Mucosa of rectum (tissue), 2 donors: ENCODE results near the gene RIPOR3.

ENCODE experiments used
- H3K27ac ChIP-seq, 2 donors: one replicate each; pipeline ENCODE4 v1.7.0; 2013; ENCODE audit warnings: inconsistent platforms in 2 of 2, low read depth in 2 of 2, low read length in 2 of 2
- H3K27me3 ChIP-seq, 2 donors: one replicate each; pipeline ENCODE4 v1.7.0; 2013; ENCODE audit warnings: low read length in 2 of 2; ENCODE audit not compliant: control insufficient read depth in 2 of 2, insufficient read depth in 2 of 2
- H3K36me3 ChIP-seq, 2 donors: one replicate each; pipeline ENCODE4 v1.7.0; 2013; ENCODE audit warnings: low read length in 2 of 2; ENCODE audit not compliant: control insufficient read depth in 2 of 2, insufficient read depth in 2 of 2
- H3K4me1 ChIP-seq, 2 donors: one replicate each; pipeline ENCODE4 v1.7.0; 2013; ENCODE audit warnings: low read length in 2 of 2, mild to moderate bottlenecking in 1 of 2; ENCODE audit not compliant: control insufficient read depth in 2 of 2, insufficient read depth in 2 of 2
- H3K4me3 ChIP-seq, 2 donors: one replicate each; pipeline ENCODE4 v1.7.0; 2013; ENCODE audit warnings: low read length in 2 of 2
- H3K9ac ChIP-seq, 2 donors: one replicate each; pipeline ENCODE4 v1.7.0; 2013; ENCODE audit warnings: low read length in 2 of 2, low read depth in 1 of 2, mild to moderate bottlenecking in 1 of 2
- H3K9me3 ChIP-seq, 2 donors: one replicate each; pipeline ENCODE4 v1.7.0; 2013; ENCODE audit warnings: low read length in 2 of 2; ENCODE audit not compliant: control insufficient read depth in 2 of 2
- donor health status: healthy.
- donor health status: Normal muscosa, but diverticular disease.

Gene RIPOR3

DNA sequence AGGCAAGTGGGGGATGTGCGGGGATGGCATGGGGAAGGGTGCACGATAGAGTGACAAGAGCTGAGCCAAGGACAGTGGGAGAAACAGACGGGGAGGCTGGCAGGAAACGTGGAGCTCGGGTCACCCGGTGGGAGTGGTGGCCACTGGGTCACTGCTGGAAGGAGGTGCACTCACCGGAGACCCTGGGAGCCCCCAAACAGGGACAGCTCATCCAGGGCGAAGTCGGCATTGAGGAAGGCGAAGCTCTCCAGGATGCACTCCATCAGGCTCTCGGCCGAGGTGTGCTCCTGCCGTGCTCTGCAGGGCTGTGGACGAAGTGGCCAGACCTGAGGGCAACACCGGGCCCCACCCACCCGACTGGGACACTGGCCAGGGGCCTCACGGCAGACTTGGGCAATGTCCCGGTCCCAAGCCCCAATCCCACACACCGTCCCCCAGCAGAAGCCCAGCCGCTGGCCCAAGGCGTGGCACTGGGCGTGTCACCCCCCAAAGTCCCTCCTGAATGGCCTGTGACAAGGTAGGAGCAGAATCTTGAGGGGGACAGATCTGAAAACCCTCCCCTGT lies 93.9 kb downstream of the RIPOR3 start:
- Histone ChIP-seq H3K4me1 (no peaks in the 10 kb centered on the region), H3K9me3 (no peaks in the 10 kb centered on the region), H3K4me3 (no peak overlapping the region), H3K27me3 (peaks cover 6 to 13% of the 10 kb centered on the region in 2 donors), H3K36me3 (no peaks in the 10 kb centered on the region), H3K9ac (no peak overlapping the region), H3K27ac (no peak overlapping the region)

GRCh38 chr20:50596694-50597021 lies 94.7 kb downstream of the RIPOR3 start:
- Histone ChIP-seq H3K4me3 (no peak overlapping the region), H3K4me1 (no peaks in the 10 kb centered on the region), H3K9me3 (no peaks in the 10 kb centered on the region), H3K36me3 (peaks cover 0 to 3% of the 10 kb centered on the region in 2 donors), H3K27me3 (peaks cover 6 to 11% of the 10 kb centered on the region in 2 donors), H3K9ac (no peak overlapping the region), H3K27ac (no peak overlapping the region)

- H3K27ac ChIP-seq: no peak overlapping the region
- no peaks in the 10 kb centered on the region for H3K9me3 ChIP-seq
- H3K4me3 ChIP-seq: no peak overlapping the region
- peaks cover 6 to 9% of the 10 kb centered on the region in 2 donors for H3K27me3 ChIP-seq
- H3K4me1 ChIP-seq: no peaks in the 10 kb centered on the region
- no peak overlapping the region for H3K9ac ChIP-seq
- peaks cover 0 to 3% of the 10 kb centered on the region in 2 donors for H3K36me3 ChIP-seq
Observed at GRCh38 chr20:50595988-50596693, 95.2 kb downstream of the RIPOR3 start.

- Histone ChIP-seq H3K4me3 (no peak overlapping the region), H3K4me1 (no peaks in the 10 kb centered on the region), H3K9ac (no peak overlapping the region), H3K27ac (no peak overlapping the region), H3K27me3 (peaks cover 6 to 9% of the 10 kb centered on the region in 2 donors), H3K36me3 (peaks cover 0 to 3% of the 10 kb centered on the region in 2 donors), H3K9me3 (no peaks in the 10 kb centered on the region)
Observed at GRCh38 chr20:50595433-50595895, 95.9 kb downstream of the RIPOR3 start.

GRCh38 chr20:50594591-50595432 lies 96.5 kb downstream of the RIPOR3 start:
- H3K27me3 ChIP-seq: peaks cover 6 to 9% of the 10 kb centered on the region in 2 donors
- H3K27ac ChIP-seq: no peak overlapping the region
- no peaks in the 10 kb centered on the region for H3K9me3 ChIP-seq
- no peak overlapping the region for H3K4me3 ChIP-seq
- H3K4me1 ChIP-seq: no peaks in the 10 kb centered on the region
- H3K9ac ChIP-seq: no peak overlapping the region
- H3K36me3 ChIP-seq: peaks cover 0 to 4% of the 10 kb centered on the region in 2 donors

DNA sequence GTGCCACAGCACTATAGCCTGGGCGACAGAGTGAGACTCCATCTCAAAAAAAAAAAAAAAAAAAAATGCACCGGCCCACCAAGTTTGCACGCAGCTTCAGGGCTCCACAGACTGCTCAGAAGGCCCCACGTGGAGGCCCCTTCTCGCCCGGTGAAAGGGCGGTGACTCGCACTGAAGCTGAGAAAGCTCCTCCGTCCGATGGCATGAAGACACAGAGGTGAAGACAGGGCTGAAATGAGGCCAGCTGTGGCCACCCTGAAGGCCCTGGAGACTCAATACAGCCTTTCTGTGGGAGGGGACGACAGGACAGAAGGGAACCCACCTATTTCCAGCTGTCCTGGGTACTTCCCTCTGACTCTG lies 97.1 kb downstream of the RIPOR3 start:
- H3K9me3 ChIP-seq: no peaks in the 10 kb centered on the region
- no peak overlapping the region for H3K9ac ChIP-seq
- H3K27me3 ChIP-seq: peaks cover 6 to 9% of the 10 kb centered on the region in 2 donors
- no peaks in the 10 kb centered on the region for H3K4me1 ChIP-seq
- H3K4me3 ChIP-seq: no peak overlapping the region
- H3K27ac ChIP-seq: no peak overlapping the region
- H3K36me3 ChIP-seq: peaks cover 4 to 8% of the 10 kb centered on the region in 2 donors

GRCh38 chr20:50593005-50593335 lies 98.4 kb downstream of the RIPOR3 start:
- Histone ChIP-seq H3K27ac (no peak overlapping the region), H3K4me3 (no peak overlapping the region), H3K36me3 (peaks cover 4 to 13% of the 10 kb centered on the region in 2 donors), H3K9ac (no peak overlapping the region), H3K4me1 (no peaks in the 10 kb centered on the region), H3K27me3 (peaks cover 6 to 9% of the 10 kb centered on the region in 2 donors), H3K9me3 (no peaks in the 10 kb centered on the region)

DNA sequence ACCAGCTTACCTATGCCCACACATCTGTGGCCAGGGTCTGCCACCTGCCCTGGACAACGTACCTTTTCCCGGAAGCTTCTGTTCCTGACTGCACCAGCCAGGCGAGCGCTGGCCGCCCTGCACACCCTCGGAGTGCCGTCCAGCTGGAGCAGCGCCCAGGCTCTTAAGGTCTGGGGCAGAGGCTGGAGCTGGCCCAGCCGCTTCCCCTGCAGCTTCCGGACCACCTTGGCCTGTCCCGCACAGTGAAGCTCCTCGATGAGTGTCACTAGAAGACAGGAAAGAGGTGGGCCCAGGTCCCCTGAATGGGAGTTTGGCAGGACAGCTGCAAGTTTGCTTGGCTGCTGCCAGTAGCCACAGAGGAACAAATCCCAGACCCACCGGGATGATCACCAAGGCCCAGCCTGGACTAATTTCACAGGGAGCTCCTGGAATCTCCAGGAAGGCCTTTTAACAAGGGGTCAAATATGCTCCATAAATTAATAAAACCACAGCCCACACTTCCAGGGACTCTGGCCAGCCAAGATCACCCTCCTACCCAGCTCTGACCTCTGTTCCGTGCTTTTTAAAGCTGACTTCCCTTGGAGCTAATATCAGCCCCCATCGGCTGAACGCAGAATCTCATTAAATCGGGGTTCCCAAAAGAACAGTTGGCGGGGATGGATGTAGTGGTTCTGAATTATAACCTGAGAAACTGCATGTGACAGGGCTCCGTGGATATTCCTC lies 98.9 kb downstream of the RIPOR3 start:
- Histone ChIP-seq H3K4me3 (no peak overlapping the region), H3K27ac (no peak overlapping the region), H3K4me1 (no peaks in the 10 kb centered on the region), H3K9me3 (no peaks in the 10 kb centered on the region), H3K27me3 (peaks cover 6 to 7% of the 10 kb centered on the region in 2 donors), H3K9ac (no peak overlapping the region), H3K36me3 (peaks cover 5 to 13% of the 10 kb centered on the region in 2 donors)

DNA sequence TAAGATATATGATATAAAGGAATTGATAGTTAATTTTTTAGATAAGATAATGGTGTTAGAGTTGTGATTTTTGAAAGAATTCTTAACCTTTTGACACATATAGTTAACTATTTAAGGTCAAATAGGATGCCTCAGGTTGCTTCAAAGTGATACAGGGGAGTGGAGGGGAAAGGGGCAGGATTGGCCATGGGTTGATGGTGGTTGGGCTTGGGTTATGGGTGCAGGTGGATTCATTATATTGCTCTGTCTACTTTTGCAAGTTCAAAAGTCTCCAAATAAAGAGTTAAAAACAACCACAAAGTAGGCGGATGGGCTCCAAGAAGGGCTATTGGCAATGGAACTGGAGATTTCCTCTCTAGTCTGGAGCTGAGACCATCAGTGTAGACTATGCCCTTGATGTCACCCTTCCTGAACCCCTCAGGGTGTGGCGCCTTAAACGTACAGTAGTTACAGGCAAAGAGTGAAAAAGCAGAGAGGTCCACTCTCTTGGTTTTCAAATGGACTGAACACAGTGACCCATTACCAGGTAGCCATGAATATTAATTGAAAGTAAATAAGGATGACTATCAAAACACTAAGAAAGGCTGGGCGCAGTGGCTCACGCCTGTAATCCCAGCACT lies 100.0 kb downstream of the RIPOR3 start:
- H3K27ac ChIP-seq: no peak overlapping the region
- H3K27me3 ChIP-seq: peaks cover under 1 to 6% of the 10 kb centered on the region in 2 donors
- H3K9ac ChIP-seq: no peak overlapping the region
- H3K9me3 ChIP-seq: no peaks in the 10 kb centered on the region
- H3K36me3 ChIP-seq: peaks cover 14 to 21% of the 10 kb centered on the region in 2 donors
- H3K4me3 ChIP-seq: no peak overlapping the region
- H3K4me1 ChIP-seq: no peaks in the 10 kb centered on the region
